Aortic smooth muscle cell (primary cell): Measurements from ENCODE around the gene LRRC14B. TPM values are rescaled to one million over a fixed set of nuclear protein-coding genes. Genes with fewer than 3 reads are reported as not detected.

Source experiments
- total RNA-seq: library from RNA; depleted of rRNA; stranded (reverse); fragments of >200 nt; gene quantifications from 2 replicates; pipeline ENCODE4 v1.2.3, GENCODE V29; 2014

Gene LRRC14B
- total RNA-seq = not detected in 2 replicates

GRCh38 chr5:191036-191948, at the start of gene LRRC14B:
TSS of gene LRRC14B (plus strand) at chr5:191495. CDS start at chr5:191539, 44 bp downstream.

GRCh38 chr5:217494-218456, 26.5 kb downstream of the LRRC14B start, which contains the start of the genes CCDC127 and SDHA:
TSS of gene CCDC127 (minus strand) at chr5:218153. CDS start at chr5:216849, 1,304 bp downstream.
TSS of gene SDHA (plus strand) at chr5:218320. CDS start at chr5:218356, 36 bp downstream.

Other genes with a start within 250 kb of the LRRC14B start
- gene PLEKHG4B, start 99.3 kb upstream of the LRRC14B start, total RNA-seq = not detected in 2 replicates
- gene CCDC127, start 26.7 kb downstream of the LRRC14B start, total RNA-seq = 5.7 and 6.7 TPM in 2 replicates
- gene SDHA, start 26.8 kb downstream of the LRRC14B start, total RNA-seq = 132 and 138 TPM in 2 replicates
- 138 and 156 TPM in 2 replicates for gene PDCD6, start 80.2 kb downstream of the LRRC14B start, total RNA-seq
- gene AHRR, start 130.2 kb downstream of the LRRC14B start, total RNA-seq = 24.2 and 28.8 TPM in 2 replicates